Fibroblast of villous mesenchyme (primary cell): Measurements from ENCODE around the gene BLID. TPM values are rescaled to one million over a fixed set of nuclear protein-coding genes. Genes with fewer than 3 reads are reported as not detected.

Experiments used
- DNase-seq: peaks from one replicate; pipeline ENCODE4 v3.0.0-alpha.2; 2010; ENCODE audit warnings: low read depth
- H3K4me3 ChIP-seq: 2 replicates; pipeline ENCODE4 v1.5.1; 2011; ENCODE audit warnings: low read depth, mild to moderate bottlenecking, low read length
- total RNA-seq: library from RNA; depleted of rRNA; stranded (reverse); fragments of >200 nt; gene quantifications from 2 replicates; pipeline ENCODE4 v1.2.3, GENCODE V29; 2012
- TF ChIP-seq, protein P1 (sequence below): IDR thresholded peaks from 2 replicates; pipeline ENCODE4 v1.5.1; 2012; ENCODE audit warnings: low read depth, mild to moderate bottlenecking, low read length; ENCODE audit not compliant: insufficient read depth

Gene BLID, protein sequence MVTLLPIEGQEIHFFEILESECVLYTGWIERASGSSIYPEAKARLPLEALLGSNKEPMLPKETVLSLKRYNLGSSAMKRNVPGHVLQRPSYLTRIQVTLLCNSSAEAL
- 6.0 and 9.3 TPM in 2 replicates for total RNA-seq

DNA sequence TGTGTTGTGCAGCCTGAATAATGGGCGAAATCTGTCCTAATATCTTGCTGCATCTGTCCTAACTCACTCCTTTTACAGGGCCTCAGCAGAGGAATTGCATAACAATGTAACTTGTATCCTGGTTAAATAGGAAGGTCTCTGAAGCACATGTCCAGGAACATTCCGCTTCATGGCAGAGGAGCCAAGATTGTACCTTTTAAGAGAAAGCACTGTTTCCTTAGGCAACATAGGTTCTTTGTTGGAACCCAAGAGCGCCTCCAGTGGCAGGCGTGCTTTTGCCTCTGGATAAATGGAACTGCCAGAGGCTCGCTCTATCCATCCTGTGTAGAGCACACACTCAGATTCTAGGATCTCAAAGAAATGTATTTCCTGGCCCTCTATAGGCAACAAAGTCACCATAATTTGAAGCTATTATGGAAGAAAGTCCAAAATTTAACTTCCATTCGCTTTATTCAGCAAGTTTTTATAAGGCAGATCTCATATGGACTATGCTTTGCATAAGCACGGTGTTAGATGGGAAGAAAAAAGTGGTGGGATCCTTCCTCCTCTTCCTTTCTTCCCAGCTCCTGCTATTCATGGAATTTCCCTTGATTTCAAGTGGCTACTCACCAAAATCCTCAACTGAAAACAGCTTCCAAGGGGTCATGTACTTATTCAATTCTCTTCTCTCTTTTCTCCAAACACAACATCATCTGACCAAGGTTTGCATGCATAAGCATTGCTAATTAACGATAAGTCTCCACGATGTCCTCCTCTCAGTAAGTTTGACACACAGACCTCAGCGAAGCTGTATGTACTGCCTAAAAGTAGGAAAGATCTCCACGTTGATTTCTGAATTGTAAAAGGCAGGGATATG is at the start of gene BLID:
Gene BLID, minus strand, starts transcription at position 692 of the 856 bp plus-strand sequence. Its CDS starts 293 bp downstream, at position 399.
- TF ChIP-seq, protein P1, sequence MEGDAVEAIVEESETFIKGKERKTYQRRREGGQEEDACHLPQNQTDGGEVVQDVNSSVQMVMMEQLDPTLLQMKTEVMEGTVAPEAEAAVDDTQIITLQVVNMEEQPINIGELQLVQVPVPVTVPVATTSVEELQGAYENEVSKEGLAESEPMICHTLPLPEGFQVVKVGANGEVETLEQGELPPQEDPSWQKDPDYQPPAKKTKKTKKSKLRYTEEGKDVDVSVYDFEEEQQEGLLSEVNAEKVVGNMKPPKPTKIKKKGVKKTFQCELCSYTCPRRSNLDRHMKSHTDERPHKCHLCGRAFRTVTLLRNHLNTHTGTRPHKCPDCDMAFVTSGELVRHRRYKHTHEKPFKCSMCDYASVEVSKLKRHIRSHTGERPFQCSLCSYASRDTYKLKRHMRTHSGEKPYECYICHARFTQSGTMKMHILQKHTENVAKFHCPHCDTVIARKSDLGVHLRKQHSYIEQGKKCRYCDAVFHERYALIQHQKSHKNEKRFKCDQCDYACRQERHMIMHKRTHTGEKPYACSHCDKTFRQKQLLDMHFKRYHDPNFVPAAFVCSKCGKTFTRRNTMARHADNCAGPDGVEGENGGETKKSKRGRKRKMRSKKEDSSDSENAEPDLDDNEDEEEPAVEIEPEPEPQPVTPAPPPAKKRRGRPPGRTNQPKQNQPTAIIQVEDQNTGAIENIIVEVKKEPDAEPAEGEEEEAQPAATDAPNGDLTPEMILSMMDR, result peak; percentile 56
- DNase-seq, result peak; percentile 42

DNA sequence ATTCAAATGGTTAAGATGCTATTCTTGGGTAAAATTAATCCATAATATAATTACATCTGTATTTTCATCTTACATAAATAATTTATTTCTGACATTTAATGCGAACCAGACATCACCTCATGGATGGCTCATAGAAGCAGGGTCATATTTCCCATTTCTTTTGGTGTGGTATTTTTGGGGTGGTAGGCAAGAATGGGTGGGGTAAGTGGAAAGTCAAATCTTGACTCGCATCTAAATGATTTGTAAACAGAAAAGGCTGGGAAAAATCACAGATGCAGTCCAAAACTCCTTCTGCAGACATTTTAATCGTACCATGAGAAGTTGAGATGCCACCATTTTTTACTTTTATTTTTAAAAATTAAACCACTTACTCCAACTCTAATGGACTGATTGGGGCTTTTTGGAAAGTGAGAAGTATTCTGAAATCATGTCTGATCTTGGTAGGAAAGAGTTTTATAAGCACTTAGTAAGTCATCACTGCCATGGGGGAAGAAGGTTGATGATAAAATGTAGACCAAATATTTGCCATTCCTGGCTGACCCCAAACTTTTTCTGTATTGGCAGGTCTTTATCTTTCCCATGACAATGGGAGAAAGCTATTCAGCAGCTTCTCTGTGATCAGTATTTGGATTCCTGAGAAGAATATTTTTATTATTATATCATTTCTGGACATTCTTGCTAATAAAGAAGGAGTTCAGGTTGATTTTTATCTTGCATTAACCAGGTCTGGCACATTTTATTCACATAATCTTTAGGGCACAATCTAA is 47.2 kb upstream of the BLID start:
- H3K4me3 ChIP-seq, result no peak overlapping the region
- TF ChIP-seq, protein P1, result no peak
- no peak for DNase-seq

More for the DNA sequence above, at the start of gene BLID:
- no peak within 1 kb of the TSS for H3K4me3 ChIP-seq

DNA sequence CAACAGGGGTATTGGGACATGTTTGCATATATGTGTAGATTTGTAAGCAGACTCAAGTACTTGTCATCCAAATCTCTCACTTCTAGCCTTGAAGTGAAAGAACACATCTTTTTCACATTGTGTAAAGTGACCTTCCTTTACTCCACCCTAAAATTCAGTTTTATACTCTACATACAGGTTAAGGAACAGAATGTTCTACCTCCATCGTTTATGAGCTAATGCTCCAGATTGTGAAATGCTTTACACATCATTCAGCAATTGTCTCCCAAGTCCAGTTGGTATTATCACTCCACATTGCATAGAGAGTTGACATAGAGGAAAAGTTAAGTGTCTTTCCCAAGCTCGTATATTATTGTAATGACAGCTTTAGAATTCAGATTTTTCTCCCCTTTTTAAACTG is 46.1 kb upstream of the BLID start:
- peak; percentile 89 for DNase-seq
- no peak overlapping the region for H3K4me3 ChIP-seq
- TF ChIP-seq, protein P1, result no peak

DNA sequence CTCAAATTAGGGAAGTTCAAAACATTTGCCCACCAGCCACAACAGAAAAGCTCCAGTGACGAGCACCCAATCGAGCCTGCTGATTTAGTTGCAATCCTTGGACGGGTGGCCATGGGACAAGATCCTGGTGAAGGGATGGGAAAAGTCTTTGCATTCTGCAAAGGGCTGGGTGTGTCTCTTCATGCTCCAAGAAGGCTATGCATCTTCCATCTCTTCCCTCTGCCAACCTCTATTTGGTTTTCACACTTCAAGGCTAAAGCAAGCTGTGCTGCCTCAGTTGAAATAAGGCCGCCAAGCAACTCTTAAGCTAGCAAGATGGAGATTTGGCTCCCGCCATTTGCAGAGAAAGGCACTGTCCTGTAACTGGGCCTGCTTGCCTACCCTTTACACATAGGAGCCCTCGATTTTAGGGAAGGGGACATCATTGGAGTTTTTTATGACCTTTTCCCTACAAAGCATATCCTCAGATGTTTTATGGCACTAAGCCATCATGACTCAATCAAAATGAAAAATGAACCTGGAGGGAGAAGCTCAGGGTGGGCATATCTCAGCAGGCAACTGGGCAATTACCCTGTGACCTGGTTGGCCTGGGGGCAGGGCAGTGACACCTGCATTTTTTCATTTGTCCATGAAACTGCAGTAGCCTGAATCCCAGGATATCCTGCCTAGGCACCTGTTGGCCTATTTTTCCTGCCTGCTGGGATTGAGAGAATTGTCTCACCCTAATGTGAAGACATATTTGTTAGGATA is 45.0 kb upstream of the BLID start:
- no peak for DNase-seq
- TF ChIP-seq, protein P1, result no peak

DNA sequence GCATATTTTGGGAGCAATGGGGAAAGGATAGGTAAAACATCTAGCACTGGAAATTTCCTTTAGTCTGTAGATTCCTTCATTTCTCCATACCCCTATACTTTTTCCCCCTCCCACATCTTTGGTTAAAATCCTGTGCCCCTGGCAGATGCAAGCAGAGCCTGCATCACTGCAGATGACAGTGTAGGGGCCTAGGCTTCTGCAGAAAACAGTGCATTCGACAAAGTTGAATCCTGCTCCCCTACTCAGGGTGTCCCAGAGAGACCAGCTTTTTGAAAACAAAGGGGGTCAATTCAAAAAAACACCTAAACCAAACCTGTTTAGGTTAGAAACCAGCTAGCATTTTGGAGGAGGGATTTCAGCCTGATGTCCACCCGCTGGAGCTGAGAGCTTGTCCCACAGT is 43.8 kb upstream of the BLID start:
- TF ChIP-seq, protein P1, result no peak
- DNase-seq, result no peak
- no peak overlapping the region for H3K4me3 ChIP-seq

More for the DNA sequence above, 45.0 kb upstream of the BLID start:
- H3K4me3 ChIP-seq, result no peak overlapping the region

DNA sequence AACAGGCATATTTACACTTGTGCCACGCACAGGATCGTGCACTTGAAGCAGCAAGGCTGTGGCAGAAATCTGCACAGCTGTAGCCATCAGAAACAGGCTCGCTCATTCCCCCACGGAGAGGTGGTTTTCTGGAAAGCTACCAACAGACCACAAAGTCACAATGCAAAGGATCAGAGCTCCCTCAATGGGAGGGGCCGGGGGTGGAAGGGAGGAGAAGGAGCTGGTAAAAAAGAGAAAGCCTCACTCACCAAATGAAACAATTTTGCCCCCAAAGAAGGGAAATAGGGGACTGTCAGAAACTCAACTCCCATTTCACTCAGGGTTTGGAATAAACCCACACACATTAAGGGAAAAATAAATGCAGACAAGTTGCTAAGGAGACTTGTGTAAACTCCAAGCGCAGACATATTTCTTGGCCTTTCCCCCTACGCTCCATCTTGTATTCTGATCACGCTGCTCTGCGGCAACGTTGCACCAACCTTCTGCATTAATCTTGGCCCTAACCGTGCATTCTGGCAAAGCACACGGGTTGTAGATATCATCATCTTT is 43.2 kb upstream of the BLID start:
- TF ChIP-seq, protein P1, result no peak
- peak overlapping the region; percentile 45 for H3K4me3 ChIP-seq
- peak; percentile 75 for DNase-seq
